SU-DHL-6 (cell line): ENCODE data around the gene MROH2A.

Experiments used
- H2AFZ ChIP-seq: fragments of 200-600 bp; sonication (generic); 2 replicates; pipeline ENCODE4 v1.6.1; 2014; ENCODE audit warnings: low read depth, mild to moderate bottlenecking, moderate library complexity, mixed read lengths, antibody characterized with exemption, low read length; ENCODE audit not compliant: severe bottlenecking
- H3F3A ChIP-seq: fragments of 200-600 bp; shearing (Covaris generic); 2 replicates; pipeline ENCODE4 v1.6.0; 2016; ENCODE audit warnings: antibody characterized with exemption, mild to moderate bottlenecking; ENCODE audit not compliant: insufficient read depth
- H3K27ac ChIP-seq: fragments of 200-600 bp; sonication (generic); 2 replicates; pipeline ENCODE4 v1.5.1; 2016; ENCODE audit warnings: low read depth, mild to moderate bottlenecking, low read length, moderate library complexity, mixed read lengths
- H3K27me3 ChIP-seq: fragments of 200-600 bp; sonication (generic), shearing (Covaris generic); 2 replicates; pipeline ENCODE4 v1.6.0; 2014; ENCODE audit warnings: mild to moderate bottlenecking, low read length
- H3K36me3 ChIP-seq: fragments of 200-600 bp; sonication (generic); 2 replicates; pipeline ENCODE4 v1.6.1; 2014; ENCODE audit warnings: mild to moderate bottlenecking, low read length, mixed read lengths
- H3K4me2 ChIP-seq: fragments of 300-600, 200-600 bp; shearing (Covaris generic), sonication (generic); 2 replicates; pipeline ENCODE4 v1.6.0; 2014; ENCODE audit warnings: low read length, low read depth, mild to moderate bottlenecking; ENCODE audit not compliant: poor library complexity, severe bottlenecking
- H3K4me3 ChIP-seq: fragments of 200-600 bp; sonication (generic); 2 replicates; pipeline ENCODE4 v1.5.1; 2014; ENCODE audit warnings: antibody characterized with exemption, low read length, mild to moderate bottlenecking, mixed read lengths; ENCODE audit not compliant: insufficient read depth, poor library complexity, severe bottlenecking
- H3K79me2 ChIP-seq: fragments of 200-600 bp; sonication (generic); 2 replicates; pipeline ENCODE4 v1.6.1; 2014; ENCODE audit warnings: mild to moderate bottlenecking, low read length, moderate library complexity; ENCODE audit not compliant: insufficient read depth
- H3K9ac ChIP-seq: fragments of 200-600 bp; sonication (generic); 2 replicates; pipeline ENCODE4 v1.7.0; 2014; ENCODE audit warnings: mild to moderate bottlenecking, low read length
- H3K9me2 ChIP-seq: fragments of 200-600 bp; sonication (generic); replicated peaks from 2 replicates; pipeline ENCODE4 v1.6.1; 2014; ENCODE audit warnings: low read length; ENCODE audit not compliant: insufficient read depth
- H3K9me3 ChIP-seq: fragments of 200-600 bp; sonication (generic); 2 replicates; pipeline ENCODE4 v1.6.1; 2014; ENCODE audit warnings: low read length, mixed read lengths; ENCODE audit not compliant: insufficient read depth
- H4K20me1 ChIP-seq: fragments of 200-600 bp; sonication (generic); 2 replicates; pipeline ENCODE4 v1.6.1; 2014; ENCODE audit warnings: low read depth, mild to moderate bottlenecking, antibody characterized with exemption, low read length, moderate library complexity, mixed read lengths
- CTCF ChIP-seq: fragments of 200-600 bp; sonication (generic); IDR thresholded peaks from one replicate; pipeline ENCODE4 v1.5.1; 2017; ENCODE audit warnings: antibody characterized with exemption, mild to moderate bottlenecking, low read length, moderate library complexity; ENCODE audit not compliant: insufficient read depth, poor library complexity, severe bottlenecking
- EZH2phosphoT487 ChIP-seq: fragments of 200-600 bp; sonication (generic), shearing (Covaris generic); conservative IDR thresholded peaks from 2 replicates; pipeline ENCODE4 v1.6.1; 2018; ENCODE audit warnings: mild to moderate bottlenecking, antibody characterized with exemption, low read length, moderate library complexity, mixed read lengths

The MROH2A gene

GRCh38 chr2:233822781-233823730 lies 44.9 kb downstream of the MROH2A start:
- Histone ChIP-seq H3K27ac (no peak overlapping the region), H3K4me2 (no peak overlapping the region)

GRCh38 chr2:233823731-233824121 lies 45.6 kb downstream of the MROH2A start:
- H3K9ac ChIP-seq = no peak overlapping the region

More at GRCh38 chr2:233822781-233823730, 44.9 kb downstream of the MROH2A start:
- H3K9me3 ChIP-seq = no peaks in the 10 kb centered on the region
- no peaks in the 10 kb centered on the region for H3K79me2 ChIP-seq
- no peaks in the 10 kb centered on the region for H3K36me3 ChIP-seq
- no peaks in the 10 kb centered on the region for H3K27me3 ChIP-seq
- H3F3A ChIP-seq = no peaks in the 10 kb centered on the region
- TF ChIP-seq EZH2phosphoT487 (no peak), CTCF (no peak)
- no peaks in the 10 kb centered on the region for H3K9me2 ChIP-seq
- no peak overlapping the region for H3K9ac ChIP-seq
- H2AFZ ChIP-seq = no peak overlapping the region
- no peaks in the 10 kb centered on the region for H4K20me1 ChIP-seq
- no peak overlapping the region for H3K4me3 ChIP-seq

GRCh38 chr2:233824373-233824772 lies 46.2 kb downstream of the MROH2A start:
- Histone ChIP-seq H2AFZ (no peak overlapping the region), H3K79me2 (no peaks in the 10 kb centered on the region), H3K9ac (no peak overlapping the region), H3K36me3 (no peaks in the 10 kb centered on the region), H3K9me2 (no peaks in the 10 kb centered on the region), H3K4me3 (no peak overlapping the region), H4K20me1 (no peaks in the 10 kb centered on the region), H3K4me2 (no peak overlapping the region), H3F3A (no peaks in the 10 kb centered on the region), H3K9me3 (no peaks in the 10 kb centered on the region), H3K27ac (no peak overlapping the region), H3K27me3 (no peaks in the 10 kb centered on the region)
- TF ChIP-seq CTCF = no peak
- no peak for TF ChIP-seq EZH2phosphoT487

More at GRCh38 chr2:233823731-233824121, 45.6 kb downstream of the MROH2A start:
- Histone ChIP-seq H3K79me2 (no peaks in the 10 kb centered on the region), H3K4me2 (no peak overlapping the region), H3K9me3 (no peaks in the 10 kb centered on the region), H3K36me3 (no peaks in the 10 kb centered on the region), H3K9me2 (no peaks in the 10 kb centered on the region), H4K20me1 (no peaks in the 10 kb centered on the region), H3K27ac (no peak overlapping the region), H3F3A (no peaks in the 10 kb centered on the region), H3K27me3 (no peaks in the 10 kb centered on the region), H2AFZ (no peak overlapping the region), H3K4me3 (no peak overlapping the region)
- no peak for TF ChIP-seq CTCF
- no peak for TF ChIP-seq EZH2phosphoT487
